Measurements from ENCODE around the gene ACAP3.

GRCh38 chr1:1254667-1254998, 53.1 kb downstream of the ACAP3 start:
- TF ChIP-seq, protein P1, sequence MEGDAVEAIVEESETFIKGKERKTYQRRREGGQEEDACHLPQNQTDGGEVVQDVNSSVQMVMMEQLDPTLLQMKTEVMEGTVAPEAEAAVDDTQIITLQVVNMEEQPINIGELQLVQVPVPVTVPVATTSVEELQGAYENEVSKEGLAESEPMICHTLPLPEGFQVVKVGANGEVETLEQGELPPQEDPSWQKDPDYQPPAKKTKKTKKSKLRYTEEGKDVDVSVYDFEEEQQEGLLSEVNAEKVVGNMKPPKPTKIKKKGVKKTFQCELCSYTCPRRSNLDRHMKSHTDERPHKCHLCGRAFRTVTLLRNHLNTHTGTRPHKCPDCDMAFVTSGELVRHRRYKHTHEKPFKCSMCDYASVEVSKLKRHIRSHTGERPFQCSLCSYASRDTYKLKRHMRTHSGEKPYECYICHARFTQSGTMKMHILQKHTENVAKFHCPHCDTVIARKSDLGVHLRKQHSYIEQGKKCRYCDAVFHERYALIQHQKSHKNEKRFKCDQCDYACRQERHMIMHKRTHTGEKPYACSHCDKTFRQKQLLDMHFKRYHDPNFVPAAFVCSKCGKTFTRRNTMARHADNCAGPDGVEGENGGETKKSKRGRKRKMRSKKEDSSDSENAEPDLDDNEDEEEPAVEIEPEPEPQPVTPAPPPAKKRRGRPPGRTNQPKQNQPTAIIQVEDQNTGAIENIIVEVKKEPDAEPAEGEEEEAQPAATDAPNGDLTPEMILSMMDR (IDR thresholded peaks at IDR 0.05): no peak
- no peak for TF ChIP-seq POLR2A (IDR thresholded peaks at IDR 0.05)

Data from Peyer's patch (tissue), 4 donors.